NCI-H1048 (cell line): ENCODE data around the gene KIF1C.

Experiments
- DNase-seq: peaks from one replicate; lab custom pipeline; 2025; lab: John Stamatoyannopoulos, UW

Gene KIF1C

GRCh38 chr17:4997302-4998026 is at the start of gene KIF1C, which contains the start of gene INCA1:
KIF1C (plus strand) TSS chr17:4997950; CDS start chr17:5000247, 2,297 bp downstream.
INCA1 (minus strand) TSS chr17:4997522; CDS start chr17:4994437, 3,085 bp downstream.
- DNase-seq = peak; percentile 78

- DNase-seq = peak; percentile 58
Measured at GRCh38 chr17:4948166-4948930, 49.4 kb upstream of the KIF1C start, which contains the start of gene PFN1. PFN1 (minus strand) TSS chr17:4948530; CDS start chr17:4948394, 136 bp downstream.

- peak; percentile 79 for DNase-seq
Measured at GRCh38 chr17:4948931-4949320, 48.8 kb upstream of the KIF1C start.

GRCh38 chr17:4949321-4950074 is 48.3 kb upstream of the KIF1C start:
- no peak for DNase-seq

- no peak for DNase-seq
Measured at GRCh38 chr17:4950075-4950745, 47.5 kb upstream of the KIF1C start.

GRCh38 chr17:4950746-4951204 is 47.0 kb upstream of the KIF1C start, which contains the start of gene ENO3:
ENO3 (plus strand) TSS chr17:4951119; CDS start chr17:4951830, 711 bp downstream.
- no peak for DNase-seq

- DNase-seq = no peak
Measured at GRCh38 chr17:4951486-4951885, 46.3 kb upstream of the KIF1C start.

- no peak for DNase-seq
Measured at GRCh38 chr17:4953451-4953961, 44.2 kb upstream of the KIF1C start.

GRCh38 chr17:4955091-4955490 is 42.7 kb upstream of the KIF1C start:
- DNase-seq = no peak

- DNase-seq = no peak
Measured at GRCh38 chr17:4956493-4957061, 41.2 kb upstream of the KIF1C start.

GRCh38 chr17:4958102-4958501 is 39.6 kb upstream of the KIF1C start:
- no peak for DNase-seq

- no peak for DNase-seq
Measured at GRCh38 chr17:4959261-4959965, 38.3 kb upstream of the KIF1C start.

- DNase-seq = no peak
Measured at GRCh38 chr17:4960279-4960922, 37.3 kb upstream of the KIF1C start.

- DNase-seq = no peak
Measured at GRCh38 chr17:4965311-4965986, 32.3 kb upstream of the KIF1C start.

GRCh38 chr17:4966844-4967538 is 30.8 kb upstream of the KIF1C start:
- DNase-seq = peak; percentile 98

GRCh38 chr17:4967539-4968485 is 29.9 kb upstream of the KIF1C start, which contains the start of gene SPAG7:
SPAG7 (minus strand) TSS chr17:4967817; CDS start chr17:4967804, 13 bp downstream.
- peak; percentile 82 for DNase-seq

GRCh38 chr17:4968486-4969046 is 29.2 kb upstream of the KIF1C start:
- DNase-seq = no peak
